ENCODE results near the gene NDUFV1. TPM values are rescaled to one million over a fixed set of nuclear protein-coding genes. Genes with fewer than 3 reads are reported as not detected.

Gene NDUFV1
- total RNA-seq: 100 to 1,000 TPM; 186 to 196 TPM

GRCh38 chr11:67606492-67607295 is at the start of gene NDUFV1:
Gene NDUFV1 (plus strand): TSS chr11:67606936. CDS start chr11:67607005, 69 bp downstream.

DNA sequence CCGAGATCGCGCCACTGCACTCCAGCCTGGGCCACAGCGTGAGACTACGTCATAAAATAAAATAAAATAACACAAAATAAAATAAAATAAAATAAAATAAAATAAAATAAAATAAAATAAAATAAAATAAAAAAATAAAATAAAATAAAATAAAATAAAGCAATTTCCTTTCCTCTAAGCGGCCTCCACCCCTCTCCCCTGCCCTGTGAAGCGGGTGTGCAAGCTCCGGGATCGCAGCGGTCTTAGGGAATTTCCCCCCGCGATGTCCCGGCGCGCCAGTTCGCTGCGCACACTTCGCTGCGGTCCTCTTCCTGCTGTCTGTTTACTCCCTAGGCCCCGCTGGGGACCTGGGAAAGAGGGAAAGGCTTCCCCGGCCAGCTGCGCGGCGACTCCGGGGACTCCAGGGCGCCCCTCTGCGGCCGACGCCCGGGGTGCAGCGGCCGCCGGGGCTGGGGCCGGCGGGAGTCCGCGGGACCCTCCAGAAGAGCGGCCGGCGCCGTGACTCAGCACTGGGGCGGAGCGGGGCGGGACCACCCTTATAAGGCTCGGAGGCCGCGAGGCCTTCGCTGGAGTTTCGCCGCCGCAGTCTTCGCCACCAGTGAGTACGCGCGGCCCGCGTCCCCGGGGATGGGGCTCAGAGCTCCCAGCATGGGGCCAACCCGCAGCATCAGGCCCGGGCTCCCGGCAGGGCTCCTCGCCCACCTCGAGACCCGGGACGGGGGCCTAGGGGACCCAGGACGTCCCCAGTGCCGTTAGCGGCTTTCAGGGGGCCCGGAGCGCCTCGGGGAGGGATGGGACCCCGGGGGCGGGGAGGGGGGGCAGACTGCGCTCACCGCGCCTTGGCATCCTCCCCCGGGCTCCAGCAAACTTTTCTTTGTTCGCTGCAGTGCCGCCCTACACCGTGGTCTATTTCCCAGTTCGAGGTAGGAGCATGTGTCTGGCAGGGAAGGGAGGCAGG is 23.2 kb upstream of the NDUFV1 start, which contains the start of gene GSTP1:
Gene GSTP1 (plus strand): TSS at position 566 of the 958 bp plus-strand sequence. CDS start 32 bp downstream, at position 598.

GRCh38 chr11:67629386-67630227 is 22.9 kb downstream of the NDUFV1 start, which contains the start of gene NUDT8:
Gene NUDT8 (minus strand): TSS chr11:67629937. CDS start chr11:67629911, 26 bp downstream.

GRCh38 chr11:67639438-67639859 is 32.7 kb downstream of the NDUFV1 start, which contains the start of gene TBX10:
Gene TBX10 (minus strand): TSS chr11:67639763. CDS start chr11:67639472, 291 bp downstream.

Other genes with a start within 250 kb of the NDUFV1 start
- under 1 TPM; 0.60 to 0.86 TPM for gene CLCF1, start 233.3 kb upstream of the NDUFV1 start, total RNA-seq
- gene RAD9A, start 214.9 kb upstream of the NDUFV1 start, total RNA-seq: 10 to 100 TPM; 44.5 to 48.5 TPM
- gene PPP1CA, start 205.1 kb upstream of the NDUFV1 start, total RNA-seq: 100 to 1,000 TPM; 282 to 301 TPM
- 100 to 1,000 TPM; 312 to 320 TPM for gene TBC1D10C, start 202.9 kb upstream of the NDUFV1 start, total RNA-seq
- gene CARNS1, start 191.3 kb upstream of the NDUFV1 start, total RNA-seq: 1 to 10 TPM; 1.1 TPM
- gene RPS6KB2, start 178.4 kb upstream of the NDUFV1 start, total RNA-seq: 10 to 100 TPM; 49.3 to 60.0 TPM
- 100 to 1,000 TPM; 404 to 425 TPM for gene PTPRCAP, start 169.3 kb upstream of the NDUFV1 start, total RNA-seq
- 100 to 1,000 TPM; 375 to 382 TPM for gene CORO1B, start 163.5 kb upstream of the NDUFV1 start, total RNA-seq
- gene GPR152, start 154.2 kb upstream of the NDUFV1 start, total RNA-seq: not detected
- 1 to 10 TPM; 3.4 to 3.7 TPM for gene CABP4, start 151.6 kb upstream of the NDUFV1 start, total RNA-seq
- gene TMEM134, start 137.7 kb upstream of the NDUFV1 start, total RNA-seq: 10 to 100 TPM; 50.3 to 57.3 TPM
- 100 to 1,000 TPM; 142 to 145 TPM for gene AIP, start 123.9 kb upstream of the NDUFV1 start, total RNA-seq
- 100 to 1,000 TPM in 1 of 2 experiments, 10 to 100 TPM in 1; 97.2 to 101 TPM for gene PITPNM1, start 101.6 kb upstream of the NDUFV1 start, total RNA-seq
- 10 to 100 TPM; 93.6 to 95.8 TPM for gene CDK2AP2, start 98.8 kb upstream of the NDUFV1 start, total RNA-seq
- not detected for gene CABP2, start 83.5 kb upstream of the NDUFV1 start, total RNA-seq
- gene GSTP1, start 23.1 kb upstream of the NDUFV1 start, total RNA-seq: 100 to 1,000 TPM; 156 to 157 TPM
- gene NUDT8, start 23.0 kb downstream of the NDUFV1 start, total RNA-seq: 10 to 100 TPM; 11.3 to 12.0 TPM
- not detected for gene TBX10, start 32.8 kb downstream of the NDUFV1 start, total RNA-seq
- gene ACY3, start 43.8 kb downstream of the NDUFV1 start, total RNA-seq: under 1 TPM in 1 of 2 experiments, not detected in 1; 0.38 TPM
- not detected for gene ALDH3B2, start 67.7 kb downstream of the NDUFV1 start, total RNA-seq

All from activated naive CD4-positive, alpha-beta T cell treated with anti-CD3 and anti-CD28 coated beads, Interleukin-2, amount 10 ng/mL, durations not matched to agents 5 hours and 36 hours (primary cell).